Stomach (tissue), 4 donors: ENCODE data around the gene PIP4K2A.

Experiments
- CTCF ChIP-seq, 7 experiments: fragments of 450-650 bp in 4 of 7; fragments of 200-600 bp in 3 of 7; sonication (generic) in 3 of 7; IDR thresholded peaks; one replicate each; pipeline ENCODE4 v1.5.1; 2016 to 2019; ENCODE audit warnings: antibody characterized with exemption in 7 of 7, control low read depth in 2 of 7, mild to moderate bottlenecking in 1 of 7
- EP300 ChIP-seq: sonication (generic); formaldehyde crosslinking; IDR thresholded peaks from one replicate; pipeline ENCODE4 v1.6.1; 2017; ENCODE audit warnings: antibody characterized with exemption
- POLR2A ChIP-seq, 4 donors: fragments of 450-650 bp; IDR thresholded peaks; one replicate each; pipeline ENCODE4 v1.6.1; 2016; ENCODE audit warnings: antibody characterized with exemption in 4 of 4, control low read depth in 2 of 4, mild to moderate bottlenecking in 1 of 4, moderate library complexity in 1 of 4
- POLR2AphosphoS5 ChIP-seq, 3 donors: sonication (generic); formaldehyde crosslinking; IDR thresholded peaks; one replicate each; pipeline ENCODE4 v1.6.1; 2016; ENCODE audit warnings: antibody characterized with exemption in 3 of 3

GRCh38 chr10:22553452-22553995, 160.9 kb downstream of the PIP4K2A start:
- TF ChIP-seq CTCF (IDR thresholded peaks at IDR 0.05): no peak
- TF ChIP-seq EP300: no peak
- TF ChIP-seq POLR2A (IDR thresholded peaks at IDR 0.05): no peak
- no peak for TF ChIP-seq POLR2AphosphoS5 (IDR thresholded peaks at IDR 0.05)
